Stimulated activated CD4-positive, alpha-beta T cell treated with anti-CD3 and anti-CD28 coated beads, Interleukin-12 subunit alpha, Interleukin-12 subunit beta, amount 100 ng/mL, for 48 hours (primary cell): ENCODE results near the gene LPIN1.
"Not testable (repeated sequence)": the region's sequence is repeated elsewhere in the genome, so short reads cannot be mapped to it uniquely, and the experiment has no call there.

Experiments
- DNase-seq, 3 donors: peaks; one replicate each; pipeline ENCODE4 v3.0.0-alpha.2; 2020; ENCODE audit warnings: low read depth in 2 of 3, low spot score in 1 of 3

The LPIN1 gene

GRCh38 chr2:11713815-11714214 lies 32.6 kb upstream of the LPIN1 start:
- DNase-seq = no peak

GRCh38 chr2:11715987-11716652 lies 30.3 kb upstream of the LPIN1 start:
- no peak for DNase-seq

- no peak for DNase-seq
Measured at GRCh38 chr2:11716689-11717321, 29.6 kb upstream of the LPIN1 start.

- no peak for DNase-seq
Measured at GRCh38 chr2:11717623-11718022, 28.8 kb upstream of the LPIN1 start.

GRCh38 chr2:11718606-11719005 lies 27.8 kb upstream of the LPIN1 start:
- no peak for DNase-seq

GRCh38 chr2:11719230-11719977 lies 27.0 kb upstream of the LPIN1 start:
- no peak for DNase-seq

GRCh38 chr2:11720752-11721151 lies 25.7 kb upstream of the LPIN1 start:
- DNase-seq = no peak

- DNase-seq = no peak
Measured at GRCh38 chr2:11722292-11723060, 24.0 kb upstream of the LPIN1 start.

- DNase-seq = no peak
Measured at GRCh38 chr2:11723061-11723371, 23.4 kb upstream of the LPIN1 start.

- no peak for DNase-seq
Measured at GRCh38 chr2:11724151-11724550, 22.3 kb upstream of the LPIN1 start.

GRCh38 chr2:11726384-11726783 lies 20.0 kb upstream of the LPIN1 start:
- DNase-seq = no peak

- DNase-seq = no peak
Measured at GRCh38 chr2:11729362-11730212, 16.8 kb upstream of the LPIN1 start.

GRCh38 chr2:11731214-11731984 lies 15.0 kb upstream of the LPIN1 start:
- DNase-seq = not testable (repeated sequence)

GRCh38 chr2:11732587-11732986 lies 13.8 kb upstream of the LPIN1 start:
- no peak for DNase-seq

GRCh38 chr2:11737852-11738251 lies 8.6 kb upstream of the LPIN1 start:
- not testable (repeated sequence) for DNase-seq

GRCh38 chr2:11738589-11739436 lies 7.6 kb upstream of the LPIN1 start:
- DNase-seq = no peak

GRCh38 chr2:11740723-11741122 lies 5.7 kb upstream of the LPIN1 start:
- no peak for DNase-seq

- DNase-seq = no peak
Measured at GRCh38 chr2:11742317-11742701, 4.1 kb upstream of the LPIN1 start.

GRCh38 chr2:11742702-11743357 lies 3.6 kb upstream of the LPIN1 start:
- DNase-seq = no peak
